Liver (tissue), 9 donors: ENCODE results near the gene CDC14A. TPM values are rescaled to one million over a fixed set of nuclear protein-coding genes. Genes with fewer than 3 reads are reported as not detected.

Source experiments
- DNase-seq: peaks from one replicate; pipeline ENCODE4 v3.0.0-alpha.2; 2017; ENCODE audit warnings: low spot score
- H3K27ac ChIP-seq, 2 donors: one replicate each; pipeline ENCODE4 v1.7.0; 2013; ENCODE audit warnings: inconsistent platforms in 2 of 2, low read length in 2 of 2, control low read depth in 1 of 2, low read depth in 1 of 2, mild to moderate bottlenecking in 1 of 2
- H3K27me3 ChIP-seq, 4 donors: one replicate each; pipeline versions ENCODE4 v1.6.1 to v1.7.0; 2013; ENCODE audit warnings: low read length in 3 of 4, inconsistent platforms in 1 of 4, mild to moderate bottlenecking in 1 of 4, moderate library complexity in 1 of 4; ENCODE audit not compliant: control insufficient read depth in 4 of 4, insufficient read depth in 4 of 4
- H3K36me3 ChIP-seq, 4 donors: one replicate each; pipeline versions ENCODE4 v1.6.1 to v1.7.0; 2013; ENCODE audit warnings: low read length in 3 of 4, mild to moderate bottlenecking in 3 of 4, low read depth in 1 of 4, moderate library complexity in 1 of 4; ENCODE audit not compliant: control insufficient read depth in 4 of 4, insufficient read depth in 3 of 4
- H3K4me1 ChIP-seq, 4 donors: one replicate each; pipeline versions ENCODE4 v1.6.1 to v1.7.0; 2013; ENCODE audit warnings: low read length in 3 of 4, mild to moderate bottlenecking in 3 of 4, moderate library complexity in 1 of 4; ENCODE audit not compliant: control insufficient read depth in 4 of 4, insufficient read depth in 4 of 4
- H3K4me3 ChIP-seq, 3 donors: one replicate each; pipeline versions ENCODE4 v1.6.1 to v1.7.0; 2013; ENCODE audit warnings: low read length in 3 of 3, control low read depth in 1 of 3, low read depth in 1 of 3, mild to moderate bottlenecking in 1 of 3
- H3K9ac ChIP-seq, 2 donors: one replicate each; pipeline ENCODE4 v1.7.0; 2013; ENCODE audit warnings: low read length in 2 of 2, mild to moderate bottlenecking in 2 of 2, moderate library complexity in 2 of 2, control low read depth in 1 of 2, low read depth in 1 of 2
- H3K9me3 ChIP-seq, 4 donors: one replicate each; pipeline versions ENCODE4 v1.6.1 to v1.7.0; 2013; ENCODE audit warnings: low read length in 3 of 4; ENCODE audit not compliant: control insufficient read depth in 4 of 4
- EGR1 ChIP-seq, 2 donors: IDR thresholded peaks; 2 replicates each; pipeline ENCODE4 v1.6.1; 2016 to 2018; ENCODE audit warnings: antibody characterized with exemption in 2 of 2, low read depth in 2 of 2
- FOXA1 ChIP-seq: IDR thresholded peaks from 2 replicates; pipeline ENCODE4 v1.6.1; 2016; ENCODE audit warnings: antibody characterized with exemption
- FOXA2 ChIP-seq: IDR thresholded peaks from 2 replicates; pipeline ENCODE4 v1.6.1; 2016; ENCODE audit warnings: antibody characterized with exemption
- GABPA ChIP-seq, 2 donors: IDR thresholded peaks in 1 of 2; conservative IDR thresholded peaks in 1 of 2; 2 replicates each; pipeline ENCODE4 v1.6.1; 2016; ENCODE audit warnings: antibody characterized with exemption in 2 of 2, mild to moderate bottlenecking in 1 of 2, moderate library complexity in 1 of 2
- HNF4A ChIP-seq, 2 donors: conservative IDR thresholded peaks; 2 replicates each; pipeline ENCODE4 v1.6.1; 2016; ENCODE audit warnings: antibody characterized with exemption in 2 of 2, mild to moderate bottlenecking in 2 of 2
- HNF4G ChIP-seq: IDR thresholded peaks from 2 replicates; pipeline ENCODE4 v1.6.1; 2016; ENCODE audit warnings: antibody characterized with exemption
- JUND ChIP-seq, 2 donors: IDR thresholded peaks; 2 replicates each; pipeline ENCODE4 v1.6.1; 2016; ENCODE audit warnings: antibody characterized with exemption in 2 of 2
- NR2F2 ChIP-seq: IDR thresholded peaks from 2 replicates; pipeline ENCODE4 v1.6.1; 2016; ENCODE audit warnings: antibody characterized with exemption
- RAD21 ChIP-seq, 2 donors: IDR thresholded peaks; 2 replicates each; pipeline ENCODE4 v1.6.1; 2016; ENCODE audit warnings: antibody characterized with exemption in 2 of 2, mild to moderate bottlenecking in 2 of 2
- RXRA ChIP-seq, 2 donors: IDR thresholded peaks; 2 replicates each; pipeline ENCODE4 v1.6.1; 2017 to 2018; ENCODE audit warnings: antibody characterized with exemption in 2 of 2, mild to moderate bottlenecking in 1 of 2
- TAF1 ChIP-seq: conservative IDR thresholded peaks from 2 replicates; pipeline ENCODE4 v1.6.1; 2016; ENCODE audit warnings: antibody characterized with exemption, mild to moderate bottlenecking
- YY1 ChIP-seq: IDR thresholded peaks from 2 replicates; pipeline ENCODE4 v1.6.1; 2016; ENCODE audit warnings: antibody characterized with exemption, mild to moderate bottlenecking
- WGBS: extraction: QIAGEN DNeasy Blood & Tissue Kit; methylation state at CpG from one replicate; pipeline ENCODE4 v1.1.7; 2013; 5-methylcytosine and 5-hydroxymethylcytosine counted together
- polyA plus RNA-seq, 2 donors: library from polyadenylated mRNA; stranded (reverse) in 1 of 2; unstranded in 1 of 2; fragments of 200-250 nt in 1 of 2; fragments of >200 nt in 1 of 2; fragmentation: Nextera tagmentation in 1 of 2; extraction: Ambion mirVana in 1 of 2; gene quantifications; one replicate each; pipeline versions ENCODE4 v1.2.1 to v1.2.3, GENCODE V29; 2013 to 2015
- total RNA-seq, 2 donors: library from RNA; depleted of rRNA; stranded (reverse); fragments of >200 nt; gene quantifications; one replicate each; pipeline ENCODE4 v1.2.3, GENCODE V29; 2014
- TF ChIP-seq, protein P1 (sequence below): IDR thresholded peaks from 2 replicates; pipeline ENCODE4 v1.6.1; 2016; ENCODE audit warnings: antibody characterized with exemption
- TF ChIP-seq, protein P2 (sequence below): IDR thresholded peaks from 2 replicates; pipeline ENCODE4 v1.6.1; 2016; ENCODE audit warnings: antibody characterized with exemption
- TF ChIP-seq, protein P3 (sequence below): IDR thresholded peaks from 2 replicates; pipeline ENCODE4 v1.6.1; 2016; ENCODE audit warnings: antibody characterized with exemption
- TF ChIP-seq, protein P4 (sequence below): IDR thresholded peaks from 2 replicates; pipeline ENCODE4 v1.6.1; 2016; ENCODE audit warnings: antibody characterized with exemption, mild to moderate bottlenecking
- TF ChIP-seq, protein P5 (sequence below): fragments of 150-350 bp; IDR thresholded peaks from 2 replicates; pipeline ENCODE4 v1.5.1; 2017; ENCODE audit warnings: improper control_type of control experiment, low read depth, low read length; ENCODE audit not compliant: missing input control
- donor health status: healthy.
- donor health status: healthy.
- donor health status: healthy.
- donor health status: healthy.
- donor health status: healthy.

The CDC14A gene
- total and polyA plus RNA-seq, 4 donors = 0.39 to 4.1 (median 2.6) TPM

DNA sequence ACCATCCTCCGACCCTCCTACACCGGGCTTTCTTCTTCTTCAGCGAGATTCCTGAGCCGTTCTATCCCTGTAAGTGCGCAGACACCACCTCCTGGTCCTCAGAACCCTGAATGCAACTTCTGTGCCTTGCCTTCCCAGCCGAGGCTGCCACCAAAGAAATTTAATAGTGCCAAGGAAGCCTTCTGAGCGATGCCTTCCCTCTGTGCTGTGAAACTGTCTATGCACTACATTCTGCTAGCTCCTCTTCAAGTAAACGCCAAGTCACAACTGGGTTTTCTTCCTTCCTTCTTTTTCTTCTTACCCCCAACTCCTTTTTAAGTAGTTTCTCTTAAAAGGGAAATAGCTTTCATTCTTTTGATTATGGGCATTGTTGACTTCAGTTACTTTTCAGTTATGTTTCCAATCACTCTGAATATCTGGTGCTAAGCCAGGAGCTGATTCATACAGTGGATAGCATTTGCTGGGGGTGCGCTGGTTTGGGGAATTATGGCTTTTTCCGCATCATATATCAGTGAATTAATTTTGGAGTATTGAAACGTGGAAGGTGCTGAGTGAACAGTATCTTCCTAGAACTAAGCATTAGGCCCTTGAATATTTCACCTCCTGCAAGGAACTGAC, 147.0 kb downstream of the CDC14A start:
- peaks cover 1 to 8% (median 6%) of the 10 kb centered on the region in 4 donors for H3K4me1 ChIP-seq
- TF ChIP-seq, protein P1, sequence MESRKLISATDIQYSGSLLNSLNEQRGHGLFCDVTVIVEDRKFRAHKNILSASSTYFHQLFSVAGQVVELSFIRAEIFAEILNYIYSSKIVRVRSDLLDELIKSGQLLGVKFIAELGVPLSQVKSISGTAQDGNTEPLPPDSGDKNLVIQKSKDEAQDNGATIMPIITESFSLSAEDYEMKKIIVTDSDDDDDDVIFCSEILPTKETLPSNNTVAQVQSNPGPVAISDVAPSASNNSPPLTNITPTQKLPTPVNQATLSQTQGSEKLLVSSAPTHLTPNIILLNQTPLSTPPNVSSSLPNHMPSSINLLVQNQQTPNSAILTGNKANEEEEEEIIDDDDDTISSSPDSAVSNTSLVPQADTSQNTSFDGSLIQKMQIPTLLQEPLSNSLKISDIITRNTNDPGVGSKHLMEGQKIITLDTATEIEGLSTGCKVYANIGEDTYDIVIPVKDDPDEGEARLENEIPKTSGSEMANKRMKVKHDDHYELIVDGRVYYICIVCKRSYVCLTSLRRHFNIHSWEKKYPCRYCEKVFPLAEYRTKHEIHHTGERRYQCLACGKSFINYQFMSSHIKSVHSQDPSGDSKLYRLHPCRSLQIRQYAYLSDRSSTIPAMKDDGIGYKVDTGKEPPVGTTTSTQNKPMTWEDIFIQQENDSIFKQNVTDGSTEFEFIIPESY = no peak
- TF ChIP-seq, protein P2, sequence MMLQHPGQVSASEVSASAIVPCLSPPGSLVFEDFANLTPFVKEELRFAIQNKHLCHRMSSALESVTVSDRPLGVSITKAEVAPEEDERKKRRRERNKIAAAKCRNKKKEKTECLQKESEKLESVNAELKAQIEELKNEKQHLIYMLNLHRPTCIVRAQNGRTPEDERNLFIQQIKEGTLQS = no peak
- TF ChIP-seq RAD21 (IDR thresholded peaks at IDR 0.05) (no peak), HNF4G (no peak), RXRA (IDR thresholded peaks at IDR 0.05) (no peak), HNF4A (conservative IDR thresholded peaks at IDR 0.05) (no peak), NR2F2 (no peak), FOXA2 (no peak), YY1 (no peak), EGR1 (IDR thresholded peaks at IDR 0.05; ENCODE audit: low read depth in 2 of 2) (no peak), FOXA1 (no peak), JUND (IDR thresholded peaks at IDR 0.05) (no peak), GABPA (IDR thresholded peaks at IDR 0.05 in 1 of 2, conservative IDR thresholded peaks at IDR 0.05 in 1 of 2) (no peak), TAF1 (no peak)
- TF ChIP-seq, protein P3, sequence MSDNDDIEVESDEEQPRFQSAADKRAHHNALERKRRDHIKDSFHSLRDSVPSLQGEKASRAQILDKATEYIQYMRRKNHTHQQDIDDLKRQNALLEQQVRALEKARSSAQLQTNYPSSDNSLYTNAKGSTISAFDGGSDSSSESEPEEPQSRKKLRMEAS = no peak
- TF ChIP-seq, protein P4, sequence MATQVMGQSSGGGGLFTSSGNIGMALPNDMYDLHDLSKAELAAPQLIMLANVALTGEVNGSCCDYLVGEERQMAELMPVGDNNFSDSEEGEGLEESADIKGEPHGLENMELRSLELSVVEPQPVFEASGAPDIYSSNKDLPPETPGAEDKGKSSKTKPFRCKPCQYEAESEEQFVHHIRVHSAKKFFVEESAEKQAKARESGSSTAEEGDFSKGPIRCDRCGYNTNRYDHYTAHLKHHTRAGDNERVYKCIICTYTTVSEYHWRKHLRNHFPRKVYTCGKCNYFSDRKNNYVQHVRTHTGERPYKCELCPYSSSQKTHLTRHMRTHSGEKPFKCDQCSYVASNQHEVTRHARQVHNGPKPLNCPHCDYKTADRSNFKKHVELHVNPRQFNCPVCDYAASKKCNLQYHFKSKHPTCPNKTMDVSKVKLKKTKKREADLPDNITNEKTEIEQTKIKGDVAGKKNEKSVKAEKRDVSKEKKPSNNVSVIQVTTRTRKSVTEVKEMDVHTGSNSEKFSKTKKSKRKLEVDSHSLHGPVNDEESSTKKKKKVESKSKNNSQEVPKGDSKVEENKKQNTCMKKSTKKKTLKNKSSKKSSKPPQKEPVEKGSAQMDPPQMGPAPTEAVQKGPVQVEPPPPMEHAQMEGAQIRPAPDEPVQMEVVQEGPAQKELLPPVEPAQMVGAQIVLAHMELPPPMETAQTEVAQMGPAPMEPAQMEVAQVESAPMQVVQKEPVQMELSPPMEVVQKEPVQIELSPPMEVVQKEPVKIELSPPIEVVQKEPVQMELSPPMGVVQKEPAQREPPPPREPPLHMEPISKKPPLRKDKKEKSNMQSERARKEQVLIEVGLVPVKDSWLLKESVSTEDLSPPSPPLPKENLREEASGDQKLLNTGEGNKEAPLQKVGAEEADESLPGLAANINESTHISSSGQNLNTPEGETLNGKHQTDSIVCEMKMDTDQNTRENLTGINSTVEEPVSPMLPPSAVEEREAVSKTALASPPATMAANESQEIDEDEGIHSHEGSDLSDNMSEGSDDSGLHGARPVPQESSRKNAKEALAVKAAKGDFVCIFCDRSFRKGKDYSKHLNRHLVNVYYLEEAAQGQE = no peak
- TF ChIP-seq, protein P5, sequence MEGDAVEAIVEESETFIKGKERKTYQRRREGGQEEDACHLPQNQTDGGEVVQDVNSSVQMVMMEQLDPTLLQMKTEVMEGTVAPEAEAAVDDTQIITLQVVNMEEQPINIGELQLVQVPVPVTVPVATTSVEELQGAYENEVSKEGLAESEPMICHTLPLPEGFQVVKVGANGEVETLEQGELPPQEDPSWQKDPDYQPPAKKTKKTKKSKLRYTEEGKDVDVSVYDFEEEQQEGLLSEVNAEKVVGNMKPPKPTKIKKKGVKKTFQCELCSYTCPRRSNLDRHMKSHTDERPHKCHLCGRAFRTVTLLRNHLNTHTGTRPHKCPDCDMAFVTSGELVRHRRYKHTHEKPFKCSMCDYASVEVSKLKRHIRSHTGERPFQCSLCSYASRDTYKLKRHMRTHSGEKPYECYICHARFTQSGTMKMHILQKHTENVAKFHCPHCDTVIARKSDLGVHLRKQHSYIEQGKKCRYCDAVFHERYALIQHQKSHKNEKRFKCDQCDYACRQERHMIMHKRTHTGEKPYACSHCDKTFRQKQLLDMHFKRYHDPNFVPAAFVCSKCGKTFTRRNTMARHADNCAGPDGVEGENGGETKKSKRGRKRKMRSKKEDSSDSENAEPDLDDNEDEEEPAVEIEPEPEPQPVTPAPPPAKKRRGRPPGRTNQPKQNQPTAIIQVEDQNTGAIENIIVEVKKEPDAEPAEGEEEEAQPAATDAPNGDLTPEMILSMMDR = no peak
- no peak overlapping the region for H3K27ac ChIP-seq
- no peaks in the 10 kb centered on the region for H3K9me3 ChIP-seq
- no peak overlapping the region for H3K4me3 ChIP-seq
- H3K36me3 ChIP-seq = peaks cover 2 to 8% (median 5%) of the 10 kb centered on the region in 4 donors
- H3K27me3 ChIP-seq = no peaks in the 10 kb centered on the region
- WGBS = 91% methylated on average over 11 of the region's 11 CpGs
- H3K9ac ChIP-seq = no peak overlapping the region
- no peak for DNase-seq
